ENCODE results near the gene FOXP2.
"Not testable (repeated sequence)": the region's sequence is repeated elsewhere in the genome, so short reads cannot be mapped to it uniquely, and the experiment has no call there.

Gene FOXP2

DNA sequence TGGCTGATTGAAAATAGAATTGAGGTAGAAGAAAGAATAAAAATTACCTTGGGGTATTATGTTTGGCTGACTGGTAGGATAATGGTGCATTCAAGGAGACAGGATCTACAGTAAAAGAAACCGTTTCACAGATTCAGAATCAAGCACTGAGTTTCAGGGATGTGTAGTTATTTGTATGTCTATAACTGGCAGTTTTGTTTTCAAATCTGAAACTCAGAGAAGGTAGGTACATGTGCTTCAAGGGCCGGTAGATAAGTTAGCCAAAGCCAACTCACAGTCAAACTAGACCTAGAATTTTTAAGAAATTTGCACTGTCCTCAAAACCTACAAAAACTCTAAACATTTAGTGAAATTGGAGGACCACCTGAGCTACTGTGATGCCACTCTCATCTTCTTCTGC is 191.5 kb downstream of the FOXP2 start:
- no peak for DNase-seq

DNA sequence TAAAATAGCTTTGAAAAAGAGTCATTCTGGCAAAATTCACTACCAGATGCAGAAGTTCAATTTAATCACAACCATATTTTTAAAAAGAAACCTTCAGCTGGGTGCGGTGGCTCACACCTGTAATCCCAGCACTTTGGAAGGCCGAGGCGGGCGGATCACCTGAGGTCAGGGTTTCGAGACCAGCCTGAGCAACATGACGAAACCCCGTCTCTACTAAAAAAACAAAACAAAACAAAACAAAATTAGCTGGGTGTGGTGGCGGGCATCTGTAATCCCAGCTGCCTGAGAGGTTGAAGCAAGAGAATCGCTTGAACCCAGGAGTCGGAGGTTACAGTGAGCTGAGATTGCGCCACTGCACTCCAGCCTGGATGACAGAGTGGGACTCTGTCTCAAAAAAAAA is 194.2 kb downstream of the FOXP2 start:
- DNase-seq = not testable (repeated sequence)

DNA sequence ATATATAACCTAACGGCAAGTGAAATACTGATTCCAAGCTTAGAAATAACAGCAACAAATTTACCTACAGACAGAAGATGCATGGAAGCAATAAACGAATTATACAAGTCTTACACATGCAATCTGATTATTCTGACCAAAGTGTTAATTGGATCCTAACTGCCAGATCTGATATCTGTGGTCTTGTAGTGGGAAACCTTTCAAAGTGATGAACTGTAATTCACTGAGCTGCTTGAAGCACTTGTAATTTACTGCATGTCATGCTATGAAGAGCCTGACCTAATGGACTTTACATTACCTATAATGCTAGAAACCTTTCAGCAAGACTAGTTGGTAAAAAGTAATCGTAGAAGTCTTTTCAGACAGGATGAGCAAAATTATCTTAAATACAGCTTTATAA is 205.6 kb downstream of the FOXP2 start:
- no peak for DNase-seq

- no peak for DNase-seq
These were observed 207.6 kb downstream of the FOXP2 start for GRCh38 chr7:114622221-114622620.

DNA sequence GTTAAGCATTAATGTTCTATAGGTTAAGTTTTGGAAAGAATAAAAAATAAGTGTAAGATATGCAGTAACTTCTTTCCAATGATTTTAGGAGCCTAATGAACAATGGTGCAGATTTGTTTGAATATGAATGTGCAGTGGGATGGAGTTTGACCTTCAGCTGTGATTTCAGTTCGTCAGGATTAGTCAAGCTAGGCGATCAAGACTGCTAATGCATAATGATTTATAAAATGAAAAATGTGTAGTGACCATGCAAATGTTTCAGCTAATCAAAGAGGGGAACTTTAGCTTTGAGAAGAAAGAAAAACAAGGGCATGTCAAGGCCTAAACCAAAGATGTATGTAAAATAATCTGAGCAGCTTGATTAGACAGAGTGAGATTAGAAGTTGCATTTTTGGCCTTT is 208.5 kb downstream of the FOXP2 start:
- no peak for DNase-seq

DNA sequence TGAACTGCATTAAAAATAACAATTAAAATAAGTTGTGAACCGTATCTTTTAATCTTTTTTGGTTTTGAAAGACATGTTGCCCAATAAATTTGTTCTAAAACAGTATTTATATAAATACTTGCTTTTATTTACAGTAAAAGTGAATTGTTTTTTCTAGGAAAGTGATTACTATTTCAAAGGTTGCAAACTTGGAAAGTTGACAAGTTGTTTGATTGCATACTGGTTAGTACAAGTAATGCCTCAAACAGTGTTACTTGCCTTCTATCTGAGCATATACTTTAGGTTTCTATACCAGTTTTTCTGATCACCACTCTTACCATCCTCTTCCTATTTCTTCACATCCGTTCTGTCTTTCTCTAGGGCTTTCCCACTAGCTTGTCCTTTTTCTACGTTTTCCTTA is 212.6 kb downstream of the FOXP2 start:
- no peak for DNase-seq

- DNase-seq = no peak
These were observed 213.7 kb downstream of the FOXP2 start for GRCh38 chr7:114628362-114628761.

- no peak for DNase-seq
These were observed 215.1 kb downstream of the FOXP2 start for GRCh38 chr7:114629762-114630161.

DNA sequence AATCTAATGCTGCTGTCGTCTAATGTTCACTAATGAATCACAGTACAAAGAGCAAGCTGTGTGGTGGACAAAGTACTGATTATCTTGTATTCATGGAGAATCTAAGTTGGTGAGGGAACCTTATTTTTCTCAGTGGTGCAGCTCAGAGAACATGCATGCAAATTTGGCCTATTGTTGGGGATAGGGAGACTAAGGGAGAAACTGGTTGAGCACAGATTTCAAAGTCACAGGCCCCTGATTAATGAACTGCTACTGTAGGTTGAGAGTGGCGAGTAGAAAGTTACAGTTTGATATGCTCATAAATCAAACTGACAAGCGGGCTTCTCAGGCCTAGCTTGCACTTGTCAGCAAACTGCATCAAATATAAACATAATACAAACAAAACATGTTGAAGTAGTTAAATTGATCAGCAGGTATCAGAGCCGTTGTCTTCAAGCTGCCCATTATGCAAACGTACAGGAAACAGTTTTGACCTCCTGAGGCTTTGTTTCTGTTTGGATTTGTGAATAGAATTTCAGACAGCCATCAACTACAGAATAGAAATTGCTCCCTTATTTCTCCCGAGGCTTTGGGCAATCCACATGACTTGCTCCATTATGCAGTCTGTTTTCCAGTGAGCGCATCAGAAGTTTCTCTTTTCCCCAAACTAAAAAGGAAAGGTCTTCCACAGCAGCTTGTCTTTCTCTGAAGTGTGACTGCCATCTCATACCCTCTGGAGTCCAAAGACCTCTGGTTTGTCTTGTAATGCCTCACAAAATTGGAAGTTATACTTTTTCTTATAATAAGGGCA is 215.8 kb downstream of the FOXP2 start:
- no peak for DNase-seq

DNA sequence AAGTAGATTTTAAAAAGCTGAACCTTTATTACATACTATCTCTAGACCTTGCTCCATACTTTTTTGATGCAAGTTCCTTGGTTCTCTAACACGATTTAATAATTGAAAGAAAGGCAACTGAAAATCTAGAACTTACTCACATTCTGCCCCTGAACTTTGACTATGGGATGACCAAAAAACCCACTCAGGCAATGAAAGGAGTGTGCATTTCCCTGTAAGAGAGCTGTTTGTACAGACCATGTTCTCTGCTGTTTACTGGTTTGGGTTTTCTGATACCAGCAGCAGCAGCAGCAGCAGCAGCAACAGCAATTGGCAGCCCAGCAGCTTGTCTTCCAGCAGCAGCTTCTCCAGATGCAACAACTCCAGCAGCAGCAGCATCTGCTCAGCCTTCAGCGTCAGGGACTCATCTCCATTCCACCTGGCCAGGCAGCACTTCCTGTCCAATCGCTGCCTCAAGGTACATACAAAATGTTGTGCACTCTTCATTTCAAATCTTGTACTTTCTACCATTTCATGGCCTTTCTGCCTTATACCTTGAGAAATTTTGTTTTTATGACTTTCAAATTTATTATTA is 216.7 kb downstream of the FOXP2 start:
- DNase-seq = no peak

DNA sequence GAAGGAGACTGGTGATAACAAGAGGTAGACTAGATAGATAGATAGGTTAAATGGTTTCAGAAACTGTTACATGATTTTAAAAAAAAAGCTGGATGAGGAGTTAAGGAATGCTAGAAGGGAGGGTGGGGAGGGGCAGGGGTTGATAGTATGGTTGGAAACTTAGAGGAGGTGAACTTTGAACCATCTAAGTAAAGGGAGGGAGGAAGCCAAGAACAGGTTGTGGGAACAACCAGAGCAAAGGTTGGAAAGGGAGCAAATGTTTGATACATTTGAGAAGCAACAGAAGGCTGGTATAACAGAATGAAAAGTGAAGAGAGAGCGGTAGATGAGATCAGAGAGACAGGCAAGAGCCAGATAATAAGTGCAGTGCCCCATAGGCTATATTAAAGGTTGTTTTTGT is 224.8 kb downstream of the FOXP2 start:
- no peak for DNase-seq

DNA sequence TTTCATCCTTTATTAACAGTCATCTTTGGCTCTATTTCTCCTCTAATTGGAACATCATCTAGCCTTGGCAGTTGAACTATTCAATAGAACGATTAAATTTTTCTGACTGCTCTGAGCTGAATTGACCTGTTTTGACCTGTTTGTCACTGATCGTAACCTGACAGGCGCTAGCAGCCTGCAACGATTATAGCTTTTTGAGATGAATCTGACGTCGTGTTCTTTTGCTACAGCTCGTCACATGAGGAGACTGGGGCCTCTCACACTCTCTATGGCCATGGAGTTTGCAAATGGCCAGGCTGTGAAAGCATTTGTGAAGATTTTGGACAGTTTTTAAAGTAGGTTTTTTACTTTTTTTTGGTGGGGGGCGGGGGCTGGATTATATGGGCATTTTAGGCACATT is 229.8 kb downstream of the FOXP2 start:
- DNase-seq = no peak

- DNase-seq = no peak
These were observed 230.8 kb downstream of the FOXP2 start for GRCh38 chr7:114645451-114645850.

GRCh38 chr7:114647518-114647917 is 232.9 kb downstream of the FOXP2 start:
- no peak for DNase-seq

DNA sequence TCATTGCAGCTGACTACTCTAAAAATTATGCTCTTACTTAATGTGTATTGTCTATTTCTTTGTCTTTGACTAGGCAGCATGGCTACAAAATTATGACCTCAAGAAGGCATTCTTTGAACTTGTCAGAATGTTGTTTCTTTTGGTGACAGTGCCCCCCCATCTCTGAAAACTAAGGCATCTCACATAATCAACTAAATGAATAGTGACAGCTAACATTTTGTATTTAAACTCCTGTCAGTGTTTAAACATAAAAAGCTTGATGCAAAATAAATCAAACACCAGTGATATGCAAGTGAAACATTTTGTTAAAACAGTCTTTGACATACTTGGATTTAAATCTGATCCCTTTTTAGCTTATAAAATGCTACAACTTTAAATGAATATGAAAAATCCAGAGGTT is 233.5 kb downstream of the FOXP2 start:
- no peak for DNase-seq

DNA sequence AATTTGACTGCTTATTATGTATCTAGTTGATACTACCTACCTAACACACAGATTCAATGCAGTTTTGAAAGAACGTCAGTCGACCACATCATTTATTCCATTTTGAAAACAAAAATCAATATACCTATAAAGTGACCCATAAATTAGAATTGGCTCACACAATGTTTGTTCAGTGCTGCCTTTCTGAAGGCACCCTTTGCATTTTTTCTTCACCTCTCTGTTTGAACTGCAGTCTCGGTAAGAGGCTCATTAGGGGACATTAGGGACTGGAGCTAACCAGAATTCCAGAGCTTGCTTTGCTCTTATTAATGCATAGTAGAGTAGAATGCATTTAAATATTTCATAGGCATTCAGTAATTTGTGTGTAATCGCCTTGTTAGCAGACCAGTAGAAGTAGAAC is 234.1 kb downstream of the FOXP2 start:
- no peak for DNase-seq

DNA sequence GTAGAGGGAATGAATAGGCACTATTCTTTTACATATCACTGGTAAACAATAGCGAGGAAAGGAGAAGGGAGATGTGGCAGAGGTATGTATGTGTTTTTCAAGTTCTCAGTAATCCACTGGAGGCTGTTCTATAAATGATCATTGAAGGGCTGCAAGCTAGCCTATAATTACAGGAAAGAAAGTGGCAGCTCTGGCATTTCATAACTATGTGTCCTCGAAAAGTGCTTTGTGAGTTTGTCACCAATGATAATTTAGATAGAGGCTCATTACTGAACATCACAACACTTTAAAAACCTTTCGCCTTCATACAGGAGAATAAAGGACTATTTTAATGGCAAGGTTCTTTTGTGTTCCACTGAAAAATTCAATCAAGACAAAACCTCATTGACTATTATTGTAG is 235.1 kb downstream of the FOXP2 start:
- no peak for DNase-seq

DNA sequence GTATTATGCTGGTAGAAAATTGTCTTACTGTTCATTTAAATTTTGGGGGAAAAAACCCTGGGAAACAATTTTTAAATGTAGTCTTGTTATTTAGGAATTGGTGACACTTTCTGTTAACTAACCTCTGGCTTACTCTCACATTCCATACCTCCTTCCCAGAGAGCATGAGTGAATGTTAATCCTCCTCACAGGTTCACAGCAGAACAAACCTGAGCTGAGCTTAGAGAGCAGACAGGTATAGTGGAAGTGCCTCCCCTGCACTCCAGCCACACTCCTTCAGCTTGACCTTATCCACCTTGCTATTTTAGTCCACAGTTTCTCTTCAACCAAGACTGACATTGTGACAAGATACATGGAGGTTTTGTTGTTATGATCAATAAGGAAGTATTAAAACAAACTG is 235.9 kb downstream of the FOXP2 start:
- DNase-seq = no peak

- DNase-seq = no peak
These were observed 237.4 kb downstream of the FOXP2 start for GRCh38 chr7:114652041-114652440.

GRCh38 chr7:114653364-114654088 is 238.9 kb downstream of the FOXP2 start:
- DNase-seq = no peak

- DNase-seq = no peak
These were observed 241.9 kb downstream of the FOXP2 start for GRCh38 chr7:114656466-114656865.

- DNase-seq = no peak
These were observed 242.7 kb downstream of the FOXP2 start for GRCh38 chr7:114657279-114657678.

GRCh38 chr7:114658216-114658615 is 243.6 kb downstream of the FOXP2 start:
- no peak for DNase-seq

DNA sequence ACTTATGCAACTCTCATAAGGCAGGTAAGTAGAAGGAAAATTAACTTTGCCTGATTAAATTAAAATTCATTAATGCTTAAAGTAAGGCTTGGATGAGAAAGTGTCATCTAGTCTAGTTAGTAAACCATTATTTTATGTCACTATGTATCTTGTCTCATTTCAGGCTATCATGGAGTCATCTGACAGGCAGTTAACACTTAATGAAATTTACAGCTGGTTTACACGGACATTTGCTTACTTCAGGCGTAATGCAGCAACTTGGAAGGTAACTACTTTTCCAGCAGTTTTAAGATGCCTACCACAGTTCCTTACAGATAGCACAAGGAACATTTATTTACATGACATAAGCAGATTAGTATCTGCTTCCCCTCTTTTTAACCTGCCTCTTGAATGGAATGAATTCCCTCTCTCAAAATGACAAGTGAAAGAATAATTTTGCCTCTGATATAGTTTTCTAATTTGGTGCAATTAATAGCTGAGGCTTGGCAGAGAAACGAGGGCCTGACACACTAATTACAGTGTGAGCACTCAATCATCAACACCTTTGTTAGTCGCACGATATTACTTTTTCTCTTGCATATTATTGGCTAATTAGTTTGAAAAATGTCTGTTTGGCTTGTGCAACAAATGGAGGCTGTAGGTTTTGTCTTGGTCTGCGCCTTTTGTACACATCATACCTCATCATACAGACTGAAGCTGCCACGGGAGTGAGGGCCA is 245.0 kb downstream of the FOXP2 start:
- DNase-seq = no peak
